Forelimb muscle (tissue), 1 donor: Measurements from ENCODE around the gene OR52A1. TPM values are rescaled to one million over a fixed set of nuclear protein-coding genes. Genes with fewer than 3 reads are reported as not detected.

Source experiments
- DNase-seq: peaks from one replicate; pipeline ENCODE4 v3.0.0-alpha.2; 2013; ENCODE audit warnings: low read depth
- polyA plus RNA-seq: library from polyadenylated mRNA; unstranded; fragments of 120-200 nt; gene quantifications from one replicate; pipeline ENCODE4 v1.2.1, GENCODE V29; 2013; ENCODE audit not compliant: insufficient read length

The OR52A1 gene
- polyA plus RNA-seq, 1 donor = 0.03 TPM

GRCh38 chr11:5131584-5132335, 22.8 kb downstream of the OR52A1 start:
- DNase-seq = no peak

GRCh38 chr11:5129457-5129877, 25.1 kb downstream of the OR52A1 start:
- no peak for DNase-seq

GRCh38 chr11:5124891-5125620, 29.5 kb downstream of the OR52A1 start:
- DNase-seq = no peak

GRCh38 chr11:5123802-5124521, 30.6 kb downstream of the OR52A1 start:
- DNase-seq = peak; percentile 19

- DNase-seq = no peak
Measured at GRCh38 chr11:5118893-5119292, 35.7 kb downstream of the OR52A1 start.

GRCh38 chr11:5117588-5117987, 37.0 kb downstream of the OR52A1 start:
- DNase-seq = no peak

GRCh38 chr11:5115339-5115738, 39.2 kb downstream of the OR52A1 start:
- DNase-seq = no peak

GRCh38 chr11:5107285-5107684, 47.3 kb downstream of the OR52A1 start:
- DNase-seq = no peak

- DNase-seq = no peak
Measured at GRCh38 chr11:5103066-5103465, 51.5 kb downstream of the OR52A1 start.

GRCh38 chr11:5102246-5102645, 52.3 kb downstream of the OR52A1 start:
- DNase-seq = no peak

GRCh38 chr11:5096011-5096410, 58.5 kb downstream of the OR52A1 start:
- DNase-seq = no peak

Other genes starting within 250 kb of the OR52A1 start
- not detected for gene OR51G2, start 235.4 kb downstream of the OR52A1 start, polyA plus RNA-seq
- not detected for gene OR51G1, start 230.4 kb downstream of the OR52A1 start, polyA plus RNA-seq
- gene OR51A4, start 207.2 kb downstream of the OR52A1 start, polyA plus RNA-seq = not detected
- gene OR51A2, start 199.0 kb downstream of the OR52A1 start, polyA plus RNA-seq = not detected
- gene OR51L1, start 159.9 kb downstream of the OR52A1 start, polyA plus RNA-seq = 0.06 TPM
- not detected for gene OR52J3, start 108.2 kb downstream of the OR52A1 start, polyA plus RNA-seq
- gene OR52E2, start 95.1 kb downstream of the OR52A1 start, polyA plus RNA-seq = not detected
- gene OR52E1, start 85.2 kb downstream of the OR52A1 start, polyA plus RNA-seq = not detected
- gene OR52A5, start 16.4 kb downstream of the OR52A1 start, polyA plus RNA-seq = not detected
- gene OR51V1, start 45.9 kb upstream of the OR52A1 start, polyA plus RNA-seq = not detected
- 273 TPM for gene HBB, start 72.3 kb upstream of the OR52A1 start, polyA plus RNA-seq
- gene HBD, start 79.7 kb upstream of the OR52A1 start, polyA plus RNA-seq = not detected
- gene HBG1, start 95.1 kb upstream of the OR52A1 start, polyA plus RNA-seq = 9.4 TPM
- 4,005 TPM for gene HBG2, start 100.0 kb upstream of the OR52A1 start, polyA plus RNA-seq
- gene HBE1, start 115.2 kb upstream of the OR52A1 start, polyA plus RNA-seq = 5.5 TPM
- not detected for gene OR51B4, start 147.2 kb upstream of the OR52A1 start, polyA plus RNA-seq
- gene OR51B2, start 169.5 kb upstream of the OR52A1 start, polyA plus RNA-seq = not detected
- gene OR51B5, start 188.8 kb upstream of the OR52A1 start, polyA plus RNA-seq = 0.15 TPM
- gene OR51B6, start 196.8 kb upstream of the OR52A1 start, polyA plus RNA-seq = not detected
- gene OR51M1, start 229.1 kb upstream of the OR52A1 start, polyA plus RNA-seq = not detected